Esophagus squamous epithelium (tissue), 4 donors: ENCODE results near the gene ZMAT5.

Experiments used
- POLR2A ChIP-seq, 4 donors: fragments of 450-650 bp; IDR thresholded peaks; one replicate each; pipeline ENCODE4 v1.6.1; 2017; ENCODE audit warnings: antibody characterized with exemption in 4 of 4, mild to moderate bottlenecking in 4 of 4, moderate library complexity in 3 of 4
- TF ChIP-seq, protein P1 (sequence below), 6 experiments: fragments of 450-650 bp in 4 of 6; fragments of 200-600 bp in 2 of 6; sonication (generic) in 2 of 6; IDR thresholded peaks; one replicate each; pipeline ENCODE4 v1.5.1; 2016 to 2019; ENCODE audit warnings: antibody characterized with exemption in 6 of 6, mild to moderate bottlenecking in 4 of 6, moderate library complexity in 4 of 6

GRCh38 chr22:29710193-29710592 is 56.6 kb downstream of the ZMAT5 start:
- TF ChIP-seq, protein P1, sequence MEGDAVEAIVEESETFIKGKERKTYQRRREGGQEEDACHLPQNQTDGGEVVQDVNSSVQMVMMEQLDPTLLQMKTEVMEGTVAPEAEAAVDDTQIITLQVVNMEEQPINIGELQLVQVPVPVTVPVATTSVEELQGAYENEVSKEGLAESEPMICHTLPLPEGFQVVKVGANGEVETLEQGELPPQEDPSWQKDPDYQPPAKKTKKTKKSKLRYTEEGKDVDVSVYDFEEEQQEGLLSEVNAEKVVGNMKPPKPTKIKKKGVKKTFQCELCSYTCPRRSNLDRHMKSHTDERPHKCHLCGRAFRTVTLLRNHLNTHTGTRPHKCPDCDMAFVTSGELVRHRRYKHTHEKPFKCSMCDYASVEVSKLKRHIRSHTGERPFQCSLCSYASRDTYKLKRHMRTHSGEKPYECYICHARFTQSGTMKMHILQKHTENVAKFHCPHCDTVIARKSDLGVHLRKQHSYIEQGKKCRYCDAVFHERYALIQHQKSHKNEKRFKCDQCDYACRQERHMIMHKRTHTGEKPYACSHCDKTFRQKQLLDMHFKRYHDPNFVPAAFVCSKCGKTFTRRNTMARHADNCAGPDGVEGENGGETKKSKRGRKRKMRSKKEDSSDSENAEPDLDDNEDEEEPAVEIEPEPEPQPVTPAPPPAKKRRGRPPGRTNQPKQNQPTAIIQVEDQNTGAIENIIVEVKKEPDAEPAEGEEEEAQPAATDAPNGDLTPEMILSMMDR (IDR thresholded peaks at IDR 0.05) = no peak
- no peak for TF ChIP-seq POLR2A (IDR thresholded peaks at IDR 0.05)
